NCI-H1092 (cell line): ENCODE results near the gene PEAK1.
"Not testable (repeated sequence)": the region's sequence is repeated elsewhere in the genome, so short reads cannot be mapped to it uniquely, and the experiment has no call there.

ENCODE experiments used
- DNase-seq: peaks from one replicate; lab custom pipeline; 2025; lab: John Stamatoyannopoulos, UW

PEAK1 gene

GRCh38 chr15:77181305-77182074 lies 238.4 kb downstream of the PEAK1 start:
- no peak for DNase-seq

GRCh38 chr15:77180757-77181156 lies 239.1 kb downstream of the PEAK1 start:
- no peak for DNase-seq

DNA sequence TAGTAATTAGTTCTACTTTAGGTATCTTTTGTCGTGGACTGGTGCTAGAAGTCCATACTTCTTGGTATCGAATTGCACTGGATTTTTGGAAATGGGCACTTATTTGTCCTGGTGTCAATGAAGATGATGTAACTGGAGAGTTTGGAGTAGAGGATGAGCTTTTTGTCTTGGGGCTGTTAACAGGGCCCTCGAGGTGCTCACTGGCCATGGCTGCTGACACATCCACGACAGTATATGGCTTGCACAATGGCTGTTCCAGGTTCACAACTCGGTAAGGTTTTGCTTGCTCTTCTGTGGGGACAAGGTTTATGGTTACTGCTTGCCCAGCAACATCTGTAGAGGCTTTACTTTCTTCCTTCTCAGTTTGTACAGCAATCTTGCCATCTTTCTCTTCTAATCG lies 239.6 kb downstream of the PEAK1 start:
- DNase-seq: no peak

GRCh38 chr15:77179541-77179998 lies 240.3 kb downstream of the PEAK1 start:
- no peak for DNase-seq

- DNase-seq: no peak
These were observed 241.5 kb downstream of the PEAK1 start for GRCh38 chr15:77178411-77178810.

DNA sequence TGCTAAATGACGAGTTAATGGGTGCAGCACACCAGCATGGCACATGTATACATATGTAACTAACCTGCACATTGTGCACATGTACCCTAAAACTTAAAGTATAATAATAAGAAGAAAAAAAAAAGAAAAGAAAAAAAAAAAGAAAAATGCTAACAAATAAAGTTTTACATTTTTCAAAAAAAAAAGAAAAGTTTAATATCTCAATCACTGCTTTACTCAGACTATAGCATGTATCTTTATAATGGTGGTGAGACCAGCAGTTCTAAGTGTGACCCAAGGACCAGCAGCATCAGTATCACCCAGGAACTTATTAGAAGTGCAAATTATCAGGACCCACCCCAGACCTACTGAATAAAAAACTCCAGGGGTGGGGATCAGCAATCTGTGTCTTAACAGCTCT lies 243.8 kb downstream of the PEAK1 start:
- not testable (repeated sequence) for DNase-seq

DNA sequence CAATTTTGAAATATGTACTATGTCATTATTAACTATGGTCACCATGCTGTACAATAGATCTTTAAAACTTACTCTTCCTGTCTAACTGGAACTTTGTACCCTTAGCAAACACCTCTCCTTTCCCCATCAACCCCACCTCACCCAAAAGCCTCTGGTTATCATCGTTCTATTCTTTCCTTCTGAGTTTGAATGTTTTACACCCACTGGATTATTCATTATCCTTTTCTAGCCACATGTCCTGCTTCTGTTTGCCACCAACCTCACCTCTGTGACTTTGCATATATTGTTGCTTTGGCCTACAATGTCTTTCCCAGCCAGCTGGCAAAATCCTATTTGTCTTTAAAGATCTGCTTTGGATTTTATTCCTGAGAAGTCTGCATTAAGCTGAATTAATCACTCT lies 246.4 kb downstream of the PEAK1 start:
- DNase-seq: no peak

DNA sequence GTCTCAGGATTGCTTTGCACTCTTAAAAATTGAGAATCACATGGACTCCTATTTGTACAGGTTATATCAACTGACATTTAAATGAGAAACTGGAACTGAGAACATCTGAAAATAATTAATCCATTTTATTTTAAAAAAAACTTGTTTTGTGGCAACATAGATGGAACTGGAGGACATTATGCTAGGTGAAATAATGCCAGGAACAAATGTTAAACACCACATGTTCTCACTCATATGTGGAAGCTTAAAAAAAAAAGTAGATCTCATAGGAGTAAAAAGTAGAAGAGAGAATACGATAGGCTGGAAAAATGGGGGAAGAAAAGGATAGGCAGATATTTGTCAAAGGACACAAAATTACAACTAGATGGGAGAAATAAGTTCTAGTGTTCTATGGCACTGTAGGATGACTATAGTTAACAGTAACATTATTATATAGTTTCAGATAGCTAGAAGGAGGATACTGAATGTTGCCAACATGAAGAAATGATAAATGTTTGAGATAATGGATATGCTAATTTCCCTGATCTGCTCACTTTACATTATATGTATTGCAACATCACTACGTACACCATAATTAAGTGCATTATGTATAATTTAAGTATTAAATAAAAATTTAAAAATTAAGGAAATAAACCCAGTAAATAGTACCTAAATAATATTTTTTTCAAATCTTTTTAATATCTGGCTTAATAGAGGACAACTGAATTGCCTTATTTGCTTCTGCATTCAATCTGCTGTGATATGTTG lies 248.5 kb downstream of the PEAK1 start:
- DNase-seq: no peak

DNA sequence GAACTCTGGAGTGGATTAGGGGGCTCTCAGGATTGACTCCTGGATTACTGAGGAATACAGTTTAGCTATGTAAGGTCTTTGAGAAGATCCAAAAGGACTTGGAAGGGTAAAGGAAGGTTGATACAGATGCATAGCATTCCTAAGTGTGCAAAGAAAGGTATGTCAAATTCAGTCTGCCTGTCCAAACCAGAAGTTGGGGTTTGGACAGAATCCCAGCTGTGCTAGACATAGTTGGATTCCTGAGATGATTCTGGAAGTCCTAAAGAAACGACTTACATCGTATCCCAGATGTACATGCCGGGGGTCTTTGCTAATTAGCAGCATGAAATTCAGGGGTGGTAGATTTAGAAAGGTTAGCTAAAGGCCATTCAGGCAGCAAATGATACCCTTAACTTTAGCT lies 251.3 kb downstream of the PEAK1 start:
- DNase-seq: no peak

- no peak for DNase-seq
These were observed 251.8 kb downstream of the PEAK1 start for GRCh38 chr15:77168141-77168540.

DNA sequence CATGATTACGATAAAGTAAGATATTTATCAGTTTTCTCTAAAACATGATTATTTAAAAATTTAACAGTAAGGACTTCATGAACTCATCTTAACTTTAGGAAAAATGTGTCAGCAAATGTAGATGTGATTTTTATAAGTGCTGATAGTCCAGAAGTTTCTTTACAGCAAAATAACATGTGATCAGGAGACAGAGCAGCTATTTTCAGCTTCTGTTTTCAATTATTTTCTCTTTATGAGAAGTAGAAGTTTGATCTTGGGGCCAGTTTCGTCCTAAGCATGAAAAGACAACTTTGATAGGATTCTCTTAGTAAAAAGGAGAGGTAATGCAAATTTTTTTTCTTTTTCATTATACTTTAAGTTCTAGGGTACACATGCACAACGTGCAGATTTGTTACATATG lies 252.5 kb downstream of the PEAK1 start:
- DNase-seq: no peak

DNA sequence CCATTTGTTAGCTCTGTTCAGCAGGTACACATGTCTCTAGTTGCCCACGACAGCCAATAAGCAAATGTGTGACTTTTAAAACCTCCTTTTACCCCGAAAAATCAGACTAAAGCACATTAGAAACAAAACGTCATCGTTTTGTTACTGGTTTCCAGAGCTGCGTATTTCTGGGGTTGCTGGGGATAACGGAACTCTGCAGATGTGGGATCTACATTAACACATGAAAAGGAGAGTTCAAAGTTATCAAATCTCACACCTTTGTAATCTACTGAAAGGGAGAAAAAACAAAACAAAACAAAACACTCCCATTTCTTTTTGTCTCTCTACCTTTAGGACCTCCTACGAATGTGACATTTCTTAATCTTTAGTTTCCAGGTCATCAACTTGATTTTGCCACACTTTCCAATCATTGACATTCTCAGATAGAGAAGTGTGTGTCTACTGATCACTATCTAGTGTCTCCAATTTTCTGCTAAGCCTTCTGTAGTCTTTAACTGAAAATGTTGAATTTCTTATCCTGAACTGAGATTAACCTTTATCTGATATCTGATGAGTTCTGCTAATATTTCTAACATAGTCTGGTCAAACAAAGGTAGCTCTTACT lies 256.0 kb downstream of the PEAK1 start:
- no peak for DNase-seq

GRCh38 chr15:77162872-77163633 lies 256.9 kb downstream of the PEAK1 start:
- DNase-seq: no peak

- DNase-seq: no peak
These were observed 259.1 kb downstream of the PEAK1 start for GRCh38 chr15:77160562-77161478.

DNA sequence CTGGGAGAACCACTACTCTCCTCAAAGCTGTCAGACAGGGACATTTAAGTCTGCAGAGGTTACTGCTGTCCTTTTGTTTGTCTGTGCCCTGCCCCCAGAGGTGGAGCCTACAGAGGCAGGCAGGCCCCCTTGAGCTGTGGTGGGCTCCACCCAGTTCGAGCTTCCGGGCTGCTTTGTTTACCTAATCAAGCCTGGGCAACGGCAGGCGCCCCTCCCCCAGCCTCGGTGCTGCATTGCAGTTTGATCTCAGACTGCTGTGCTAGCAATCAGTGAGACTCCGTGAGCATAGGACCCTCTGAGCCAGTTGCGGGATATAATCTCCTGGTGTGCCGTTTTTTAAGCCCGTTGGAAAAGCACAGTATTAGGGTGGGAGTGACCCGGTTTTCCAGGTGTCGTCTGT lies 263.9 kb downstream of the PEAK1 start:
- DNase-seq: not testable (repeated sequence)

DNA sequence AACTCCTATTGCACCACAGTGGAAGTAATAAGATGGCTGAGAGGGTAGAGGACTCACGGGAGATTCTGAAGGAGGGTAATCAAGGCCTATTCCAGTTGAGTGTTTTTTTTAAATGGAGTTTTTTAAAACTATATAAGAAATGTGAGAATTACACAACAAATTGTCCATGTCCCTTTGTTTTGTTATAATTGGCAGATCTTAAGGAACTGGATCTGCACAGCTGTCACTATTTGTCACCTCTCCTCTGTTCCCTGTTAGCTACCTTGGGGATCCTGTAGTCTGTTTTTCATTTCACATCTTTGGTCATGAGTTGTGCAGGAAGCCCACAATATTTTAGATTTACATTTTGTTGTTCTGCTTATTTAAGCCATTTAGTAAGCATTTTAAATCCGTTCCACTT lies 271.7 kb downstream of the PEAK1 start:
- no peak for DNase-seq

DNA sequence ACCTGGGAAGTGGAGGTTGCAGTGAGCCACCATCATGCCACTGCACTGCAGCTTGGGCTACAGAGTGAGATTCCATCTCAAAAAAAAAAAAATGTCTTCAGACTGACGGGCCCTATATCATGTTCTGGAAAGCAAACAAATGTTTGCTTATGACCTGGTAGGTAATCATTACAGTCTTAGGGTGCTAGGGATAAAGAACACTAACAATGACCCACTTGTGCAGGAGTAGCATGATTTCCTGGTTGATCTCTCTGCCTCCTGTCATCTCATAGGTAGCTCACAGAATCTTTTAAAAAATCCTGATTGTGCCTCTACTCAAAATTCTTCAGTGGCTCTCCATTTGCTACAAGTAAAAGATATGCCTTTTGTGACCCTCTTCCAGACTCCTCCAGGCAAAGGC lies 274.5 kb downstream of the PEAK1 start:
- no peak for DNase-seq

DNA sequence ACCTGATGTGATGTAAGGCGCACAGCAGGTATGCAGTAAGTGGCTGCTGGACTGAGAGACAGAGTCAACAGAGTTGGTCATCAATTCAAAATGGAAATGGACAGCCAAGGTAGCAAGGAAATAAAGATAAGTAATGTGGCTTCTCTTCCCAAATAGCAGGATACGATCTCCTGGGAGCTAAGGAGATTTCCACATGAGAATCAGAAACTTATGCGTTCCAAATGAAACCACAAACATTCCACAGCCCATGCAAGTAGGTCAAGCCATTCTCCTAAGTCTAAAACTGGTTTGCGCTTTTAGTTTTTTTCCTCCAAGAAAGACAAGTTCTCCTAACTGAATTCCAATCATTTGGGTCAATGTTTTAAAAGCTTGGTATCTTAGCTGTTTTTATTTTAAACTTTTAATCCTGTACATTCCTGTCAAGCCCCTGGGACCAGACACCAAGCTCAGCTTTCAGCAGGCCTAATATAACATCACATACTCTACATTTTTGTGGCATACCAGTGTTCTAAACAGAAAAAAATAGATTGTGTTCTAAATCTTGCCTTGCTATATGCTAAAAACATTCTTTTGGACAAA lies 275.3 kb downstream of the PEAK1 start:
- DNase-seq: no peak

GRCh38 chr15:77144026-77144425 lies 275.9 kb downstream of the PEAK1 start:
- DNase-seq: no peak

- no peak for DNase-seq
These were observed 276.3 kb downstream of the PEAK1 start for GRCh38 chr15:77143616-77144015.

GRCh38 chr15:77143191-77143590 lies 276.7 kb downstream of the PEAK1 start:
- no peak for DNase-seq
